SK-N-MC (cell line): ENCODE data around the gene HOXA9.
A peak's percentile ranks its signal among the peaks of the same experiment; 100 is the strongest.

ENCODE experiments used
- DNase-seq: peaks from one replicate; pipeline ENCODE4 v3.0.0-alpha.2; 2011; ENCODE audit warnings: low read depth, low spot score
- H3K27ac ChIP-seq: fragments of 200-600 bp; sonication (generic); 2 replicates; pipeline ENCODE4 v1.5.1; 2016; ENCODE audit warnings: mixed run types
- H3K36me3 ChIP-seq: fragments of 200-600 bp; sonication (generic); 2 replicates; pipeline ENCODE4 v1.6.1; 2017; ENCODE audit warnings: antibody characterized with exemption, low read length, mixed read lengths; ENCODE audit not compliant: insufficient read depth
- H3K4me3 ChIP-seq: fragments of 200-600 bp; sonication (generic); 2 replicates; pipeline ENCODE4 v1.5.1; 2016
- H3K9ac ChIP-seq: fragments of 200-600 bp; sonication (generic); 2 replicates; pipeline ENCODE4 v1.8.0; 2017; ENCODE audit warnings: mixed run types, mixed read lengths; ENCODE audit not compliant: insufficient read length
- H3K9me3 ChIP-seq: fragments of 200-600 bp; sonication (generic); 2 replicates; pipeline ENCODE4 v1.6.1; 2017; ENCODE audit warnings: low read depth, mild to moderate bottlenecking, antibody characterized with exemption, low read length, moderate library complexity, mixed read lengths
- EZH2 ChIP-seq: fragments of 200-600 bp; sonication (generic); IDR thresholded peaks from one replicate; pipeline ENCODE4 v1.6.1; 2017; ENCODE audit warnings: antibody characterized with exemption
- FOXP2 ChIP-seq: optimal IDR thresholded peaks from 2 replicates; pipeline ENCODE3; 2011; ENCODE audit warnings: mild to moderate bottlenecking, moderate library complexity; ENCODE audit not compliant: insufficient read depth; ENCODE audit errors: extremely low read length, control extremely low read depth
- POLR2AphosphoS5 ChIP-seq: IDR thresholded peaks from 2 replicates; pipeline ENCODE4 v1.6.1; 2012; ENCODE audit warnings: mild to moderate bottlenecking, low read depth, low read length, borderline replicate concordance

HOXA9 gene

DNA sequence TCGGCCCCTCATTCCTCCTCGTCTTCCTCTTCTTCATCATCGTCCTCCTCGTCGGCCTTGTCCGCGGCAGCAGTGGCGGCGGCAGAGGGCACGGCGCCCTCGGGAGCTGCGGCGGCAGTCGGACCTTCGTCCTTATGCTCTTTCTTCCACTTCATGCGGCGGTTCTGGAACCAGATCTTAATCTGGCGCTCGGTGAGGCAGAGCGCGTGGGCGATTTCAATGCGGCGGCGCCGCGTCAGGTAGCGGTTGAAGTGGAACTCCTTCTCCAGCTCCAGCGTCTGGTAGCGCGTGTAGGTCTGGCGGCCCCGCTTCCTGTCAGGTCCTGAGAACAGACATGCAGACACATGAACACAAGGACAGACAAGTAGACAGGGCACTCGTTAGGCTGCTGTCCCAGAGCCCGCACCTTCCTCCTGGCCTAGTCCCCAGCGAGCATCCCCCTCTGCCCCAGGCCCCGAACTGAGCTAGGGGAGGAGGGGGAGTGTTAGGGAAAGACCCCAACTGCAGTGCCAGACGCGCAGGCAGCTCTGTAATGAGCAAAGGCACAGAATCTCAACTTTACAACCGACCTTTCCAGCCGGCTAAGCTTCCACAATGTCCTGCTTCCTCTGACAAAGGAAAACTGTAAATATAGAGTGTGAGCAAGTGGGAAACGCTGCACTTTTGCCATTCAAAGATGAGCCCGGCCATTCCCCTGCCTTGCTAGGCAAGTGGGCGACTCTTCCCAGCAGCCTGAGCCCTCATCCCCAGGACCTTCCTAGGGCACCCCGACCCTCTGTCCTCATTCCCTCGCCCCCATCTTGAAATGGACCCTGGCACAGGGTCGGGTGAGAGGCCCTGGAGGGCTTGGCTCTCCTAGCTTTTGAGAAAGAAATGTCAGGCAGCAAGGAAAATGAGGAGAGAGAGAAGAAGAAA, 10.2 kb downstream of the HOXA9 start:
- Histone ChIP-seq H3K27ac (no peak overlapping the region), H3K9ac (no peak overlapping the region), H3K4me3 (peak overlapping the region; percentile 86), H3K36me3 (no peaks in the 10 kb centered on the region), H3K9me3 (no peaks in the 10 kb centered on the region)
- TF ChIP-seq FOXP2: no peak
- TF ChIP-seq POLR2AphosphoS5: no peak
- TF ChIP-seq EZH2: no peak
- DNase-seq: no peak

DNA sequence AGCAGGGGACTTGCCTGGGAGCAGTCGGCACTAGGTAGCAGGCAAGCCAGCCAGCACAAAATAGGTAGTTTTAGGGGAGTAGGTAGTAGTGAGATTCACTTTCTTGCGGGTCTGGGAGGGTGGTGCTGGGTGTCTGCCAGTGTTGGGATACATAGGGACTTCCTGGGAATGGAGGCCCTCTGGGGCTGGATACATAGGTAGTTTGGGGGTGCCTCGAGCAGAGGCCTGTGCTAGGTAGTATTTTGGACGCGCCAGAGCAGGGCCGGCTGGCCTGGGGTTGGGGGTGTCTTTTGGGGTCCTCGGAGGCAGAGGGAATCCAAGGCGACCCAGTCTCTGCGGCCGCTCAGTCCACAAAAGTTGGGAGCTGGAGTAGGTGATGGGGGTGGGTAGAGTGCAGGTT, 11.0 kb downstream of the HOXA9 start:
- no peak overlapping the region for H3K9ac ChIP-seq
- DNase-seq: no peak
- no peaks in the 10 kb centered on the region for H3K36me3 ChIP-seq
- H3K4me3 ChIP-seq: no peak overlapping the region
- no peak overlapping the region for H3K27ac ChIP-seq
- TF ChIP-seq FOXP2 (no peak), EZH2 (no peak), POLR2AphosphoS5 (no peak)
- no peaks in the 10 kb centered on the region for H3K9me3 ChIP-seq

DNA sequence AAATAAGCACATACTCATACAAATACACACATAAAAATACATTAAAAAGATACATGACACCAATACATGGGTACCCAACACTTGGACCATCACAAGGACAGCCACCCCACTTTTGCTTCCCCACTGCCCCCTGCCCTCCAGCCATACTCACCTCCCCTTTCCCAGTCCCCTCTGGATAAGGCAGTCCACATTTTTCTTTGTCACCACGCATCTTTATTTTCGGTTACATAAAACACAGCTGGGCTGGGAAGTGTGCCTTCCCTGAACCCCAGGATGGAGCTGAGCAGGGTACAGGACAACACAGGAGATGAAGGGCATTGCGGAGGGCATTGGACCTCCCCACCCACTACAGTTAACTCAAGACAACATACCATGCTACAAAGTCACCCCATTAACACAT, 11.8 kb downstream of the HOXA9 start:
- no peak overlapping the region for H3K9ac ChIP-seq
- no peak overlapping the region for H3K27ac ChIP-seq
- DNase-seq: no peak
- TF ChIP-seq POLR2AphosphoS5: no peak
- no peak for TF ChIP-seq FOXP2
- no peak for TF ChIP-seq EZH2
- H3K36me3 ChIP-seq: no peaks in the 10 kb centered on the region
- H3K9me3 ChIP-seq: no peaks in the 10 kb centered on the region
- H3K4me3 ChIP-seq: no peak overlapping the region

DNA sequence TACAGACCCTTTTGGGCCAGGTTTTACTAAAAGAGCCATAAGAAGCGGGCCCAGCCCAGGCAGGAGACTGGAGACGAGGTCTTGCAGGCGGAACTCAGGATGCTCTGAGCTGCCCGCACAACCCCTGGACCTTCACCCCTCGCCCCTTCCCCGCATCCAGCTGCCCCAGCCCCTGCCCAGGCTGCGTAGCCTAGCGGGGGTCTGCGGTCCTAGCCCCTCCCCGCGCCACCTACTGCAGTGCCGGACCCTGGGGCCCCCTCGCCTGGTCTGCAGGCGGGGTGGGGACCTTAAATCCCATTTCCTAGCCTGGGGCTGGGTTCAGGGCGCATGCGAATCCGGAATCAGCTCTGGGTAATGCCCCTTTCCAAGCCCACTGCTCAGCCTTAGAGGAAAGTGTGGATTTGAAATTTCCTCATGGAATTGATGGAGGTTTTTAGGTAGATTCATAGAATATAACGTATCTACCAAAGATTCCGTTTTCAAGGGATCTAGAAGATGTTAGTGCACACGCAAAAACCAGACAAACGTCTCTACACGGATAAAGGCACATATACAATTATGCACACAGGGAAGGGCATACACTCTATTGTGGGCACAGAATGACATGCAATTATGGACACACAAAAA, 12.4 kb downstream of the HOXA9 start:
- Histone ChIP-seq H3K9ac (no peak overlapping the region), H3K36me3 (no peaks in the 10 kb centered on the region), H3K4me3 (peak overlapping the region; percentile 67; the same call in 1 of the 2 replicates), H3K9me3 (no peaks in the 10 kb centered on the region), H3K27ac (no peak overlapping the region)
- no peak for TF ChIP-seq FOXP2
- no peak for DNase-seq

DNA sequence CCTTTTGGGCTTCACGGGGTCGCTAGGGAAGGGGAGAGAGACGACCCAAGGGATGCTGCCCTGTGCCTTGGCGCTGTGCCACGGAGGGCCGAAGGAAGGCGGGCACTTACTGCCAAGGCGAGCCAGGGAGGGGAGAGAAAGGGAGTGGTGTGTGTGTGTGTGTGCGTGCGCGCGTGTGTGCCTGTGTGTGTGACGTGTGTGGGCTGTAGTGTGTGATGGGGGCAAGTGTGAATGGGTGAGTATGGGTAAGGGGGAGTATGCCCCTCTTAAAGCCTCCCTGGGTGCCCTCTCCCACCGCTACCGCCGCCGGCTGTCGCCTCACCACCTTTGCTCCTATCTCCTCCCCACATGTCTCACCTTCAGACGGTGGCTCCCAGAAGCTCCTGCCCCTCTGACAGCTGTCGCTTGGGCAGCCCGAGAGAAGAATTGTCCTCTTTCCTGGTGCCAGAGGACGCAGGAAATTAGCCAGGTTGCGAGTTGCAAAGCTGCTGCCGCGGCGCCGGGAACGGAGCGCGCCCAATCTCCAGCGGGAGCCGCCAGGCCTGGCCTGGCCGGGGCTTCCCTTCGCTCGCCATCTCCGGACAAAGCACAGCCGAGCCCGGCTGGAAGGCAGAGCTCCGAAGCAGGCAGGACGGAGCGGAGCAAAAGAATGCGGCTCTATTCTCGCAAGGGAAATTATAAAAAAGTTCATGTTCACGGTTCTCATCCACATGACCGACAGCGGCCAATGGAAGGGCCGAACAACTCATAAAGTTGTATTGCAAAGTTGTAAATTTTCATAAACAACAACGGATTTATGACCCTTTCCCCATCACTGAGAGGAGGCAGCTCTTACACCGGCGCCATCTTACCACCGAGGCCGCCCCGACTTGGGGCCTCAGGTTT, 13.2 kb downstream of the HOXA9 start, which contains the start of gene HOXA3:
Gene HOXA3 (minus strand): TSS at position 653 of the 885 bp plus-strand sequence. CDS start 41,943 bp downstream, outside the sequence.
- no peaks in the 10 kb centered on the region for H3K36me3 ChIP-seq
- no peak within 1 kb of the TSS for H3K27ac ChIP-seq
- DNase-seq: no peak
- no peaks in the 10 kb centered on the region for H3K9me3 ChIP-seq
- peak within 1 kb of the TSS; percentile 69 for H3K4me3 ChIP-seq
- H3K9ac ChIP-seq: no peak within 1 kb of the TSS
- no peak for TF ChIP-seq FOXP2
- TF ChIP-seq POLR2AphosphoS5: no peak
- TF ChIP-seq EZH2: no peak

DNA sequence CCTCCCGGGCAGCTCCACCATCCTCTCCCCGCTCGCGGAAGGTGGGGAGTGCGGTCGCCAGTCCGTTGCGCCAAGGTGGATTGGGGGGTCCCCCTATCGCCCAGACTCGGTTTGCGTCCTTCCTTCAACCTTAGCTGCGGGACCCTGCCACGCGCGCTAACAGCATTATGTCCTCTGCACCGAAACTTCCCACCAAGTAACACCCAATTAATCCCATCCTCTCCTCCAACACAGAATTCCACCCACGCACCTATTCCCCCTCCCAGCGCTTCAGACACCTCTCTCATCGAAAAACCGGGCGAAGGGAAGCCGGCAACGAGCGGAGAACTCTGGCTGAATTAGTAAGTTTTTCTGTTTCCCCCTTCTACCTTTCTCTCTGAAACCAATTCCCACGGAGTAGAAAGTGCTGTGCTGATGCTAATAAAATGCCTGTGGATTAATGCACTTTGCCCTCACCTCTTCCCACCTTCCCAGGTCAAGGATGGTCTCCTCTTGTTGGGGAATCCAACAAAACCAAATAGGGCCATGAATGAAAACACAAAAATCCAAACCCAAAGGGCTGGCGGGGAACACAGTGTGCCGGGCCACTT, 13.9 kb downstream of the HOXA9 start:
- Histone ChIP-seq H3K4me3 (peak overlapping the region; percentile 69), H3K9me3 (no peaks in the 10 kb centered on the region), H3K27ac (no peak overlapping the region), H3K36me3 (no peaks in the 10 kb centered on the region), H3K9ac (no peak overlapping the region)
- TF ChIP-seq FOXP2 (no peak), EZH2 (peak; percentile 55)
- DNase-seq: no peak

DNA sequence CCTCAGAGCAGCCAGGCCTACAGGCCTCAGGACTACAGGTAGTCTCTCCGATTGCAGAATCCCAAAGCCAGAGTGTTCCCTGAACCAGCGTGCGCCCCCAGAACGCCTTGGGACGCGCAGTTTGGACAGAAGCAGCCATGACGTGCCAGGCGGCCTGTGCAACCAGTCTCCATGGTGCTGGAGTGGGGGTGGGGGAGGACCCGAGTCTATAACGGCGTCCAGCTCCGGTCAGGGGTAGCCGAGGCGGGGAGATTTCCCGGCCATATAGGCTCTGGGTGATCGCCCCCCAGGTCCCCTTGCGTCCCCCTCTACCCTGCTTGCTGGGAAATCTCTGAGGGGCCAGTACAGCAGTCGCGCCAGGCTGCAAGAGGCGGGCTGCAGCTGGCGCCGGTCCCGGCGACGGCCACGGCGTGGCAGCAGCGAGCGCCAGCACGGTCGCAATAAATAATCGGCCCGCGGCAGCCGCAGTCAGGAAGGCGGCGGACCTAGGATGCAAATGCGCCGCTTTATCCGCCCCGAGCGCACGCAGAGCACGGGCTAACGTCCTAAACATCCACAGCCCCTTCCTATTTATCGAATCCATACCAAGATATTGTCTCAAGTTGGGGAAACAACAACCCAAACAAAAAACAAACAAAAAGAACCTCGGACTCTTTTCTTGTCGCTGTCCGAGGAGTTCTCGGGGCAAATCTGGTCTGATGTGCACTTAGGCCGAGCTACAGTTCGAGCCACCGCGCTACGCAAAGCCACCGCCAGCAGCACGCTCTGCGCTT, 14.6 kb downstream of the HOXA9 start:
- H3K4me3 ChIP-seq: peak overlapping the region; percentile 69
- DNase-seq: no peak
- TF ChIP-seq EZH2 (no peak), FOXP2 (no peak), POLR2AphosphoS5 (no peak)
- no peaks in the 10 kb centered on the region for H3K36me3 ChIP-seq
- H3K9ac ChIP-seq: no peak overlapping the region
- H3K27ac ChIP-seq: no peak overlapping the region
- no peaks in the 10 kb centered on the region for H3K9me3 ChIP-seq
